HCT116 (cell line): ENCODE measurements around the gene CDC42BPB. TPM values are rescaled to one million over a fixed set of nuclear protein-coding genes. Genes with fewer than 3 reads are reported as not detected.

Experiments
- ATAC-seq: fragments of 200-7000 bp; cut with Tn5 transposase; 2 replicates; pipeline ENCODE4 v1.9.1; 2020; ENCODE audit warnings: mild to moderate bottlenecking, moderate library complexity
- BruUV-seq: library from RNA; stranded (reverse); fragments of 400-500 nt; replicated peaks from 2 replicates; lab custom pipeline; 2021; lab: Mats Ljungman, UMichigan
- CTCF ChIA-PET: fragments of 300-600 bp; sonication (Branson Sonifier 250); formaldehyde crosslinking; loops from one replicate; lab custom pipeline; 2021; ENCODE audit warnings: antibody characterized with exemption; lab: Charles Lee
- POLR2A ChIA-PET: fragments of 300-600, 350-600 bp; sonication (Branson Sonifier 250); formaldehyde crosslinking; loops from one replicate; lab custom pipeline; 2021; ENCODE audit warnings: antibody characterized with exemption; lab: Charles Lee
- RAD21 ChIA-PET, 2 experiments: fragments of 300-600 bp; sonication (Branson Sonifier 250); formaldehyde crosslinking; loops; one replicate each; lab custom pipeline; 2023; ENCODE audit warnings: low total read pairs in 2 of 2; ENCODE audit not compliant: uncharacterized antibody in 2 of 2, unreplicated experiment in 2 of 2, low non-redundant PET in 1 of 2; lab: Charles Lee
- DNase-seq: peaks from one replicate; pipeline ENCODE4 v3.0.0-alpha.2; 2010; ENCODE audit warnings: low read depth, low spot score
- H2AFZ ChIP-seq: fragments of 200-600 bp; shearing (Covaris generic), sonication (generic); 2 replicates; pipeline ENCODE4 v1.6.1; 2017; ENCODE audit warnings: low read depth, mixed run types, mixed read lengths, antibody characterized with exemption, low read length; ENCODE audit not compliant: poor library complexity, severe bottlenecking
- H3K27ac ChIP-seq: 2 replicates; pipeline ENCODE4 v1.5.1; 2012; ENCODE audit warnings: low read depth, low read length
- H3K27me3 ChIP-seq: fragments of 200-600 bp; sonication (generic); 2 replicates; pipeline ENCODE4 v1.6.1; 2016; ENCODE audit warnings: mixed run types, low read length, mixed read lengths; ENCODE audit not compliant: insufficient read depth
- H3K36me3 ChIP-seq, 2 experiments: fragments of 200-500 bp in 1 of 2; fragments of 200-600 bp in 1 of 2; sonication (Bioruptor generic) in 1 of 2; sonication (generic) in 1 of 2; 2 replicates each; pipeline versions ENCODE4 v1.5.1 to v1.6.1; 2014 to 2016; ENCODE audit warnings: low read length in 2 of 2, inconsistent platforms in 1 of 2, mixed read lengths in 1 of 2, mixed run types in 1 of 2; ENCODE audit not compliant: insufficient read depth in 2 of 2, control insufficient read depth in 1 of 2
- H3K4me1 ChIP-seq, 2 experiments: fragments of 200-600 bp in 1 of 2; sonication (generic) in 1 of 2; 2 replicates each; pipeline versions ENCODE4 v1.5.1 to v1.6.1; 2012 to 2017; ENCODE audit warnings: low read length in 2 of 2, inconsistent platforms in 1 of 2, mild to moderate bottlenecking in 1 of 2, mixed read lengths in 1 of 2, mixed run types in 1 of 2, moderate library complexity in 1 of 2; ENCODE audit not compliant: insufficient read depth in 2 of 2, control insufficient read depth in 1 of 2
- H3K4me2 ChIP-seq: fragments of 200-600 bp; sonication (generic); 2 replicates; pipeline ENCODE4 v1.6.1; 2017; ENCODE audit warnings: mixed run types, low read length, mixed read lengths
- H3K4me3 ChIP-seq, 2 experiments: fragments of 200-600 bp in 1 of 2; sonication (generic) in 1 of 2; replicated peaks in 1 of 2; 2 replicates each; pipeline ENCODE4 v1.5.1; 2011 to 2016; ENCODE audit warnings: low read length in 2 of 2, control low read depth in 1 of 2, low read depth in 1 of 2, mild to moderate bottlenecking in 1 of 2, mixed read lengths in 1 of 2, mixed run types in 1 of 2
- H3K79me2 ChIP-seq: fragments of 200-600 bp; sonication (generic); 2 replicates; pipeline ENCODE4 v1.6.1; 2017; ENCODE audit warnings: mild to moderate bottlenecking, mixed run types, low read length, moderate library complexity, mixed read lengths; ENCODE audit not compliant: insufficient read depth
- H3K9ac ChIP-seq: fragments of 200-600 bp; sonication (generic); 2 replicates; pipeline ENCODE4 v1.6.1; 2016; ENCODE audit warnings: low read length, mixed read lengths
- H3K9me2 ChIP-seq: fragments of 200-600 bp; sonication (generic), shearing (Covaris generic); 2 replicates; pipeline ENCODE4 v1.6.1; 2017; ENCODE audit warnings: mixed run types, mild to moderate bottlenecking, moderate library complexity; ENCODE audit not compliant: insufficient read depth
- H3K9me3 ChIP-seq, 2 experiments: fragments of 200-500 bp in 1 of 2; fragments of 200-600 bp in 1 of 2; sonication (Bioruptor generic) in 1 of 2; sonication (generic) in 1 of 2; 2 replicates each; pipeline ENCODE4 v1.6.1; 2014 to 2017; ENCODE audit warnings: low read length in 2 of 2, mixed read lengths in 2 of 2, inconsistent platforms in 1 of 2, low read depth in 1 of 2, mild to moderate bottlenecking in 1 of 2, mixed run types in 1 of 2, moderate library complexity in 1 of 2; ENCODE audit not compliant: control insufficient read depth in 1 of 2, insufficient read depth in 1 of 2
- H4K20me1 ChIP-seq: fragments of 200-600 bp; sonication (generic), shearing (Covaris generic); 2 replicates; pipeline ENCODE4 v1.6.1; 2017; ENCODE audit warnings: mixed run types, mild to moderate bottlenecking, moderate library complexity; ENCODE audit not compliant: insufficient read depth
- CBX3 ChIP-seq: IDR thresholded peaks from 2 replicates; pipeline ENCODE4 v1.6.1; 2012; ENCODE audit warnings: low read depth
- EGR1 ChIP-seq: IDR thresholded peaks from 2 replicates; pipeline ENCODE4 v1.6.1; 2012; ENCODE audit warnings: low read depth
- ELF1 ChIP-seq: IDR thresholded peaks from 2 replicates; pipeline ENCODE4 v1.6.1; 2012; ENCODE audit warnings: low read depth, borderline replicate concordance
- EZH2phosphoT487 ChIP-seq: fragments of 200-600 bp; IDR thresholded peaks from 2 replicates; pipeline ENCODE4 v1.6.1; 2018; ENCODE audit warnings: antibody characterized with exemption, borderline replicate concordance
- FOSL1 ChIP-seq: IDR thresholded peaks from 2 replicates; pipeline ENCODE4 v1.6.1; 2012; ENCODE audit warnings: low read depth
- POLR2AphosphoS5 ChIP-seq: IDR thresholded peaks from 2 replicates; pipeline ENCODE4 v1.6.1; 2011; ENCODE audit warnings: mild to moderate bottlenecking, low read depth, low read length, moderate library complexity
- SIN3A ChIP-seq: IDR thresholded peaks from 2 replicates; pipeline ENCODE4 v1.6.1; 2012; ENCODE audit warnings: low read depth
- SRF ChIP-seq: IDR thresholded peaks from 2 replicates; pipeline ENCODE4 v1.6.1; 2012; ENCODE audit warnings: low read depth
- TCF7L2 ChIP-seq: IDR thresholded peaks from 2 replicates; pipeline ENCODE4 v1.7.0; 2011; ENCODE audit warnings: borderline replicate concordance, inconsistent platforms; ENCODE audit not compliant: insufficient read depth, insufficient read length; ENCODE audit errors: extremely low read depth
- YY1 ChIP-seq: IDR thresholded peaks from 2 replicates; pipeline ENCODE4 v1.6.1; 2011; ENCODE audit warnings: low read length, low read depth, moderate library complexity, mild to moderate bottlenecking; ENCODE audit not compliant: insufficient replicate concordance; ENCODE audit errors: extremely low read depth
- ZFX ChIP-seq: fragments of 450-650 bp; IDR thresholded peaks from 2 replicates; pipeline ENCODE4 v1.6.1; 2017
- ZNF274 ChIP-seq: fragments of 200-500 bp; sonication (Bioruptor generic); IDR thresholded peaks from 2 replicates; pipeline ENCODE4 v1.6.1; 2014; ENCODE audit warnings: mild to moderate bottlenecking, low read depth, low read length, inconsistent platforms
- intact Hi-C: fragments of 100-400 bp; cut with micrococcal nuclease; formaldehyde crosslinking; loops from 2 replicates; pipeline ENCODE4 v1.10.0; 2022
- total RNA-seq: library from RNA; stranded (reverse); gene quantifications from one replicate; pipeline ENCODE4 v1.2.1, GENCODE V29; 2021; ENCODE audit not compliant: unreplicated experiment
- TF ChIP-seq, protein P1 (sequence below): IDR thresholded peaks from 2 replicates; pipeline ENCODE4 v1.6.1; 2011; ENCODE audit warnings: mild to moderate bottlenecking, low read length, moderate library complexity; ENCODE audit not compliant: insufficient replicate concordance; ENCODE audit errors: extremely low read depth
- TF ChIP-seq, protein P2 (sequence below): IDR thresholded peaks from 2 replicates; pipeline ENCODE4 v1.6.1; 2012
- TF ChIP-seq, protein P3 (sequence below): IDR thresholded peaks from 2 replicates; pipeline ENCODE4 v1.6.1; 2012

Gene CDC42BPB
- total RNA-seq, 1 experiment from 2014 or later: 85.6 TPM

DNA sequence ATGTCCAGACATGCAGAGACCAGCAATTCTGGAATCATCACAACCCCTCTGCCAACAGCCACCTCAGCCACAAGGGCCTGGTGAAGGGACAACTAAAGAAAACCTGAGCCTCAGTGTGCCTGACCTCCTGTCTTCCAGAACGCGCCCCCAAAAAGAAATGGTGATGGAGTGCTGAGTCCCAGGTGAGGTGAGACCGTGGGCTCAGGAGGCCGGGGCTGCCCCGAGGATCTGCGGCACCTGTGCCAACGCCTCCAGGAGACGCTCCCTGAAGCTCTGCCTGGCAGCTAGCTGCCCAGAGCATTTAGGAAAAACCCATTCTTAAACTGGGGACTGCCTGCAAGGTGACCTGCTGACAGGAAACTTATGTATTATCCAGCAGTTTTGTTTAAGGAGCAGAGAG, 51.2 kb downstream of the CDC42BPB start (continued):
- TF ChIP-seq, protein P1, sequence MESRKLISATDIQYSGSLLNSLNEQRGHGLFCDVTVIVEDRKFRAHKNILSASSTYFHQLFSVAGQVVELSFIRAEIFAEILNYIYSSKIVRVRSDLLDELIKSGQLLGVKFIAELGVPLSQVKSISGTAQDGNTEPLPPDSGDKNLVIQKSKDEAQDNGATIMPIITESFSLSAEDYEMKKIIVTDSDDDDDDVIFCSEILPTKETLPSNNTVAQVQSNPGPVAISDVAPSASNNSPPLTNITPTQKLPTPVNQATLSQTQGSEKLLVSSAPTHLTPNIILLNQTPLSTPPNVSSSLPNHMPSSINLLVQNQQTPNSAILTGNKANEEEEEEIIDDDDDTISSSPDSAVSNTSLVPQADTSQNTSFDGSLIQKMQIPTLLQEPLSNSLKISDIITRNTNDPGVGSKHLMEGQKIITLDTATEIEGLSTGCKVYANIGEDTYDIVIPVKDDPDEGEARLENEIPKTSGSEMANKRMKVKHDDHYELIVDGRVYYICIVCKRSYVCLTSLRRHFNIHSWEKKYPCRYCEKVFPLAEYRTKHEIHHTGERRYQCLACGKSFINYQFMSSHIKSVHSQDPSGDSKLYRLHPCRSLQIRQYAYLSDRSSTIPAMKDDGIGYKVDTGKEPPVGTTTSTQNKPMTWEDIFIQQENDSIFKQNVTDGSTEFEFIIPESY: no peak
- TF ChIP-seq ELF1 (no peak), ZFX (no peak), EZH2phosphoT487 (no peak), ZNF274 (no peak), EGR1 (no peak), YY1 (no peak), TCF7L2 (no peak)
- TF ChIP-seq, protein P2, sequence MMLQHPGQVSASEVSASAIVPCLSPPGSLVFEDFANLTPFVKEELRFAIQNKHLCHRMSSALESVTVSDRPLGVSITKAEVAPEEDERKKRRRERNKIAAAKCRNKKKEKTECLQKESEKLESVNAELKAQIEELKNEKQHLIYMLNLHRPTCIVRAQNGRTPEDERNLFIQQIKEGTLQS: no peak

DNA sequence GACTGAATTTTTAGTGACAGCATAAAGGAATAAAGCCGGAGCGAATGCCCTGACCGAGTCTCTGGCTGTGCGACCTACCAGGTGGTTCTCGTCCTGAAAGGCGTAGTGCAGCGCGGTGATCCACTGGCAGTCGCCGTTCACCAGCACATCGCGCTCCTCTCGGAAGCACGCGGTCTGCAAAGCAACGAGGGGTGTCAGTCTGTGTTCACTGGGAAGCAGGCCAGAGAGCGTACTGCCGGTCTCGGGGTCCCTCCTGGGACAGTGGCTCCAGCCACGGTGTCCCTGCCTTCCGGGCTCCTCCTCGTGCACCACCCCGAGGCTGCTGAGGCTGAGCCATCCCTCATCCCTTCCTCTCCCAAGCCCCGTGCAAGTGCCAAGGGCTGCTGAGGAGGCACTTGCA, 53.5 kb downstream of the CDC42BPB start:
- ATAC-seq: no peak
- no peaks in the 10 kb centered on the region for H4K20me1 ChIP-seq

More for the DNA sequence above, 53.5 kb downstream of the CDC42BPB start:
- H3K27me3 ChIP-seq: no peaks in the 10 kb centered on the region
- H3K9ac ChIP-seq: no peak overlapping the region
- no peak for TF ChIP-seq TCF7L2
- TF ChIP-seq, protein P1: no peak
- no peak for TF ChIP-seq EZH2phosphoT487
- TF ChIP-seq, protein P2: no peak
- TF ChIP-seq POLR2AphosphoS5: no peak
- TF ChIP-seq, protein P3, sequence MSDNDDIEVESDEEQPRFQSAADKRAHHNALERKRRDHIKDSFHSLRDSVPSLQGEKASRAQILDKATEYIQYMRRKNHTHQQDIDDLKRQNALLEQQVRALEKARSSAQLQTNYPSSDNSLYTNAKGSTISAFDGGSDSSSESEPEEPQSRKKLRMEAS: no peak
- no peak for TF ChIP-seq ZFX
- no peak for TF ChIP-seq ZNF274
- no peak for TF ChIP-seq CBX3
- no peak for TF ChIP-seq FOSL1
- TF ChIP-seq SRF: no peak
- TF ChIP-seq SIN3A: no peak
- POLR2A ChIA-PET: no interaction called here
- no peak overlapping the region for H2AFZ ChIP-seq
- H3K9me2 ChIP-seq: no peaks in the 10 kb centered on the region
- RAD21 ChIA-PET: no interaction called here
- no TSS peak for BruUV-seq
- H3K27ac ChIP-seq: no peak overlapping the region
- H3K4me3 ChIP-seq: no peak overlapping the region
- peaks cover 8 to 11% of the 10 kb centered on the region in 2 experiments; a peak in 3 of 4 replicates for H3K36me3 ChIP-seq
- CTCF ChIA-PET: no interaction called here
- H3K4me1 ChIP-seq: peaks cover 0 to 1% of the 10 kb centered on the region in 2 experiments; a peak in 1 of 4 replicates
- H3K79me2 ChIP-seq: peaks cover 13% of the 10 kb centered on the region; the same call in 1 of the 2 replicates
- DNase-seq: no peak
- H3K9me3 ChIP-seq: no peaks in the 10 kb centered on the region
- intact Hi-C loops: no loop called here
- no peak overlapping the region for H3K4me2 ChIP-seq
